Upper lobe of right lung (tissue), 1 donor: ENCODE data around the gene ENTPD5. TPM values are rescaled to one million over a fixed set of nuclear protein-coding genes. Genes with fewer than 3 reads are reported as not detected.

ENCODE experiments used
- ATAC-seq: fragments of 200-7000 bp; cut with Tn5 transposase; one replicate; pipeline ENCODE4 v1.9.1; 2020; ENCODE audit warnings: mild to moderate bottlenecking, moderate library complexity
- DNase-seq: peaks from one replicate; pipeline ENCODE4 v3.0.0-alpha.2; 2020
- H3K27ac ChIP-seq: fragments of 200-600 bp; one replicate; pipeline ENCODE4 v1.8.0; 2022
- H3K27me3 ChIP-seq: fragments of 200-600 bp; one replicate; pipeline ENCODE4 v1.8.0; 2022; ENCODE audit warnings: mild to moderate bottlenecking
- H3K36me3 ChIP-seq: fragments of 200-600 bp; one replicate; pipeline ENCODE4 v1.8.0; 2022
- H3K4me1 ChIP-seq: fragments of 200-600 bp; one replicate; pipeline ENCODE4 v1.8.0; 2022
- H3K4me3 ChIP-seq: fragments of 200-600 bp; one replicate; pipeline ENCODE4 v1.8.0; 2022; ENCODE audit warnings: mild to moderate bottlenecking
- H3K9me3 ChIP-seq: fragments of 200-600 bp; one replicate; pipeline ENCODE4 v1.8.0; 2022
- intact Hi-C: fragments of 100-400 bp; cut with DNase I; formaldehyde crosslinking; loops from one replicate; pipeline ENCODE4 v1.11.0; 2022
- total RNA-seq: library from RNA; stranded (reverse); fragmentation: NEBNext Ultra II Directional; extraction: Animal tissue kit (Norgen Biotek cat#: 25700); gene quantifications from one replicate; pipeline ENCODE4 v1.2.1, GENCODE V29; 2021
- TF ChIP-seq, protein P1 (sequence below): fragments of 200-600 bp; IDR thresholded peaks from one replicate; pipeline ENCODE4 v1.8.0; 2022; ENCODE audit warnings: antibody characterized with exemption
- donor health status: DM: no; HTN: yes; CAD: no; lungs with severe emphysema.

Gene ENTPD5
- total RNA-seq, 1 donor from 2014 or later = 13.8 TPM

DNA sequence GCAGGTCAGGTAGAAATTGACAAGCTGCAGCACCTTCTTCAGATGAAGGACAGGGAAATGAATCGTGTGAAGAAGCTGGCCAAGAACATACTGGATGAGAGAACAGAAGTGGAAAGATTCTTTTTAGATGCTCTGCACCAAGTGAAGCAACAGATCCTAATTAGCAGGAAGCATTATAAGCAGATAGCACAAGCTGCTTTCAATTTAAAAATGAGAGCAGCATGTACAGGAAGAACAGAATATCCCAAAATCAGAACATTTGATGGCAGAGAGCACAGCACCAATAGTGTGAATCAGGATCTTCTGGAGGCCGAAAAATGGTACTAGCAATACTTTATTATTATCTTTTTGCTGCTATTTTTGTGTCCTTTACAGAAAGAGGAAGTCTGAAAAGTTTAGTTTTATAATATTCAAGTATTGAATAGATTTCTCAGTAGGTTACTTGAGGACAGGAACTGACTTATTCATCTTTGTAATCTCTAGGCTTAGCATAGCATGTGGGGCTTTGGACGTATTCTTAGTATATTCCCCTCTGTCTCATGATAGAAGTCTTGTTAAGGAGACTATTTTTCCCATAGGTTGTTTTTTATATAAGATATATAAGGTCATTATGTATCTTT, 30.9 kb upstream of the ENTPD5 start:
- no peak overlapping the region for H3K27ac ChIP-seq
- H3K4me3 ChIP-seq = no peak overlapping the region
- no peaks in the 10 kb centered on the region for H3K36me3 ChIP-seq
- intact Hi-C loops = no loop called here
- no peaks in the 10 kb centered on the region for H3K9me3 ChIP-seq
- no peaks in the 10 kb centered on the region for H3K4me1 ChIP-seq
- DNase-seq (no peak), ATAC-seq (no peak)
- no peaks in the 10 kb centered on the region for H3K27me3 ChIP-seq
- TF ChIP-seq, protein P1, sequence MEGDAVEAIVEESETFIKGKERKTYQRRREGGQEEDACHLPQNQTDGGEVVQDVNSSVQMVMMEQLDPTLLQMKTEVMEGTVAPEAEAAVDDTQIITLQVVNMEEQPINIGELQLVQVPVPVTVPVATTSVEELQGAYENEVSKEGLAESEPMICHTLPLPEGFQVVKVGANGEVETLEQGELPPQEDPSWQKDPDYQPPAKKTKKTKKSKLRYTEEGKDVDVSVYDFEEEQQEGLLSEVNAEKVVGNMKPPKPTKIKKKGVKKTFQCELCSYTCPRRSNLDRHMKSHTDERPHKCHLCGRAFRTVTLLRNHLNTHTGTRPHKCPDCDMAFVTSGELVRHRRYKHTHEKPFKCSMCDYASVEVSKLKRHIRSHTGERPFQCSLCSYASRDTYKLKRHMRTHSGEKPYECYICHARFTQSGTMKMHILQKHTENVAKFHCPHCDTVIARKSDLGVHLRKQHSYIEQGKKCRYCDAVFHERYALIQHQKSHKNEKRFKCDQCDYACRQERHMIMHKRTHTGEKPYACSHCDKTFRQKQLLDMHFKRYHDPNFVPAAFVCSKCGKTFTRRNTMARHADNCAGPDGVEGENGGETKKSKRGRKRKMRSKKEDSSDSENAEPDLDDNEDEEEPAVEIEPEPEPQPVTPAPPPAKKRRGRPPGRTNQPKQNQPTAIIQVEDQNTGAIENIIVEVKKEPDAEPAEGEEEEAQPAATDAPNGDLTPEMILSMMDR = no peak

DNA sequence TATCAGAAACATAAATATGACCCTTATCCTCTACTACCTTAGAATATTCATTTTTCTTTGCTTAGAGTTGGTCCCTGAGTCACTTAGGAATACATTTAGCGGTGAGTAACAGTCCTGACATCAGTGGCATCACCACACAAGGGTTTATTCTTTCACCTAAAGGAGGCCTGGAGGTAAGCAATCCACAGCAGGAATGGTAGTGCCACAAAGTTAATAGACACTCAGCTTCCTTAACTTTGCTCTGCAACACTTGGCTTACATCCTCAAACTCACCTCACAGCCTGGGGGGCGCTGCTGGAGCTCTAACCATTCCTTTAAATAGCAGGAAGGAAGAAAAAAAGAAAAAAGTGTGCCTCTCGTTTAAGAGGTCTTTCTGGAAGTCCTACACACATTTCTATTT, 29.2 kb upstream of the ENTPD5 start:
- DNase-seq (no peak), ATAC-seq (no peak)
- no peaks in the 10 kb centered on the region for H3K27me3 ChIP-seq
- H3K36me3 ChIP-seq = no peaks in the 10 kb centered on the region
- TF ChIP-seq, protein P1 = no peak
- H3K27ac ChIP-seq = no peak overlapping the region
- H3K4me3 ChIP-seq = no peak overlapping the region
- intact Hi-C loops = no loop called here
- H3K4me1 ChIP-seq = no peaks in the 10 kb centered on the region
- H3K9me3 ChIP-seq = no peaks in the 10 kb centered on the region

DNA sequence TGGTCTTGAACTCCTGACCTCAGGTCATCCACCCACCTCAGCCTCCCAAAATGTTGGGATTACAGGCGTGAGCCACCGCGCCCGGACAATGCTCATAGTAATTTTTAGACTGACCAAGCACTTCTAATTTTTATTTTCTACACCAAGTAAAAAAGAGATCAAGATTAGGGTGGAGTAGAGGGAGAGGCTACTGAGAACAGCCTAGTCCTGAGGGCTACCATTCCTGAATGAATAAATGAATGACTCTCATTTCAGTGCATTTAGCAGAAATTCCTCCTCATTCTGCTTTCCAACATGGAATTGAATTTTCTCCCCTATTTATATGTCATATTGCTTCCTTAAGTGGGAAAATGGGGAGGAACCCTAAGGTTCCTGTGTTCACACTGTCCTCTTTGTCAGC, 26.4 kb upstream of the ENTPD5 start:
- H3K4me1 ChIP-seq = no peaks in the 10 kb centered on the region
- H3K36me3 ChIP-seq = no peaks in the 10 kb centered on the region
- H3K27me3 ChIP-seq = no peaks in the 10 kb centered on the region
- intact Hi-C loops = no loop called here
- H3K27ac ChIP-seq = no peak overlapping the region
- ATAC-seq = no peak
- TF ChIP-seq, protein P1 = no peak
- no peaks in the 10 kb centered on the region for H3K9me3 ChIP-seq
- H3K4me3 ChIP-seq = no peak overlapping the region
- DNase-seq = no peak

DNA sequence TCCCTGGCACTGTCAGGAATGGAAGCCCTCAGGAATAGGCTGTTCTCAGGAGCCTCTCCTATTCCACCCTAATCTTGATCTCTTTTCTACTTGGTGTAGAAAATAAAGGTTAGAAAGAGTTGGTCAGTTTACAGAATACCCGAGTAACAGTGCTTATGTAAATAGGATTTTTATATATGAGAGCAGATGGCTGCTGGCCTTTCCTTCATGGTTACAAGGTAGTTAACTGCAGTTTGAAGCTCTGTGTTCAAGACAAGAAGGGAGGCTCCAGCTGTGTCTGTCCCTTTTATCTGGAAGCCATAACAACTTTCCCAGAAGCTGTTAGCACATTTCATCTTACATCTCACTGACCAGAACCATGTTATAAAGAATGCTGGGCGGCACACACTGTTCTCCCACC, 23.2 kb upstream of the ENTPD5 start:
- Histone ChIP-seq H3K9me3 (no peaks in the 10 kb centered on the region), H3K4me3 (no peak overlapping the region), H3K27ac (no peak overlapping the region), H3K36me3 (no peaks in the 10 kb centered on the region), H3K4me1 (no peaks in the 10 kb centered on the region), H3K27me3 (no peaks in the 10 kb centered on the region)
- intact Hi-C loops = no loop called here
- TF ChIP-seq, protein P1 = no peak
- no peak for DNase-seq
- ATAC-seq = no peak

DNA sequence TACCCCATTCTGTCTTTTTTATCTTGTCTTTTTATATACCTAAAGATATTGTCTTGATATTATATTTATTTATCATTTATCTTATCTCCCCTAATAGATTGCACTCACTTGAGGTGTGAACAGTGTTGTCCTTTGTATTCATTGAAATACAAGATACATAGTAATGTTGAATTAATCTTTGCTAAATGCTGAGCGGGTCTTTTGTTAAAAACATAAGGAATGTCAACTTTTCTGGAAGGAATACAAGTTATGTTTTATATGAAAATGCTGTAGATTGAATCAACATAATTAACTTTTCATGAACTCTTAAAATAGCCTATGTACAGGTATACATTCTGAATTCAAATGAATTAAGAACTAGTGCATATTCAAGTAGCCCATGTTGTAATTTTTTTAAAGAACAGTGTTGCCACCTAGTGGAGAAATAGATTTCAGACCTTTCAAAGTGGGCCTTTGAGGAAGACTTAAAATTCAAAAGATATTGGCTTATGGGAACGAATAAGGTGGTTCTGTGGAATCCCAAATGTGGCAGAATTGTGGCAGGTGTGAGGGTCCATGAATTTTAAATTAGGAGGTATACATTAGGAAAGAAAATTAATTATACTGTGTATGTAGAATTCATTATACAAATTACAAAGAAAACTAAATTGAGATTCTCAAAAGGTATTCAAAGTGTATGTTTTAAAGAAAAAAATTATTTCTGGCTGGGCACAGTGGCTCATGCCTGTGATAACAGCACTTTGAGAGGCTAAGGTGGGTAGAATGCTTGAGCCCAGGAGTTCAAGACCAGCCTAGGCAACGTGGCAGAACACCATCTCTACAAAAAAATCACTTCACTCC, 19.2 kb upstream of the ENTPD5 start:
- Histone ChIP-seq H3K4me3 (no peak overlapping the region), H3K9me3 (no peaks in the 10 kb centered on the region), H3K4me1 (no peaks in the 10 kb centered on the region), H3K36me3 (no peaks in the 10 kb centered on the region), H3K27me3 (no peaks in the 10 kb centered on the region), H3K27ac (no peak overlapping the region)
- ATAC-seq = peak; percentile 65
- intact Hi-C loops = no loop called here
- TF ChIP-seq, protein P1 = peak; percentile 76
- DNase-seq = no peak
